HG02970 (cell line): ENCODE measurements around the gene KRTAP10-7.
"Not testable (repeated sequence)": the region's sequence is repeated elsewhere in the genome, so short reads cannot be mapped to it uniquely, and the experiment has no call there.

Source experiments
- ATAC-seq: cut with Tn5 transposase; IDR thresholded peaks from one replicate; pipeline ENCODE4 v1.9.1; 2021; ENCODE audit warnings: mild to moderate bottlenecking, moderate library complexity, moderate number of reproducible peaks; ENCODE audit not compliant: unreplicated experiment, low FRiP score

KRTAP10-7 gene

GRCh38 chr21:44589586-44590305 is 10.7 kb upstream of the KRTAP10-7 start:
- no peak for ATAC-seq

GRCh38 chr21:44590311-44590721 is 10.1 kb upstream of the KRTAP10-7 start:
- ATAC-seq, result no peak

- ATAC-seq, result not testable (repeated sequence)
Measured at GRCh38 chr21:44590897-44591800, 9.2 kb upstream of the KRTAP10-7 start.

GRCh38 chr21:44591801-44592130 is 8.6 kb upstream of the KRTAP10-7 start:
- not testable (repeated sequence) for ATAC-seq

- ATAC-seq, result no peak
Measured at GRCh38 chr21:44592446-44593311, 7.7 kb upstream of the KRTAP10-7 start, which contains the start of gene KRTAP10-6. Gene KRTAP10-6, minus strand, starts transcription at chr21:44592505. Its CDS starts 21 bp downstream, at chr21:44592484.

GRCh38 chr21:44593598-44594405 is 6.6 kb upstream of the KRTAP10-7 start:
- ATAC-seq, result no peak

GRCh38 chr21:44594406-44594916 is 5.9 kb upstream of the KRTAP10-7 start:
- no peak for ATAC-seq

- ATAC-seq, result no peak
Measured at GRCh38 chr21:44595524-44595923, 4.9 kb upstream of the KRTAP10-7 start.

GRCh38 chr21:44596068-44596725 is 4.2 kb upstream of the KRTAP10-7 start:
- no peak for ATAC-seq

GRCh38 chr21:44598061-44598460 is 2.3 kb upstream of the KRTAP10-7 start:
- no peak for ATAC-seq

- no peak for ATAC-seq
Measured at GRCh38 chr21:44599264-44600029, 950 bp upstream of the KRTAP10-7 start.

- not testable (repeated sequence) for ATAC-seq
Measured at GRCh38 chr21:44601091-44601490, 694 bp downstream of the KRTAP10-7 start.

- ATAC-seq, result no peak
Measured at GRCh38 chr21:44601596-44602462, 1.4 kb downstream of the KRTAP10-7 start.

GRCh38 chr21:44602463-44602850 is 2.1 kb downstream of the KRTAP10-7 start:
- no peak for ATAC-seq

- no peak for ATAC-seq
Measured at GRCh38 chr21:44603109-44603875, 2.9 kb downstream of the KRTAP10-7 start.

- no peak for ATAC-seq
Measured at GRCh38 chr21:44603911-44604310, 3.5 kb downstream of the KRTAP10-7 start.

- no peak for ATAC-seq
Measured at GRCh38 chr21:44606495-44606894, 6.1 kb downstream of the KRTAP10-7 start.
